Right ventricle myocardium superior (tissue), 1 donor: ENCODE results near the gene MAP3K4. TPM values are rescaled to one million over a fixed set of nuclear protein-coding genes. Genes with fewer than 3 reads are reported as not detected.

Source experiments
- ATAC-seq: fragments of 200-7000 bp; cut with Tn5 transposase; one replicate; pipeline ENCODE4 v1.9.1; 2020; ENCODE audit warnings: mild to moderate bottlenecking; ENCODE audit not compliant: poor library complexity
- DNase-seq: peaks from one replicate; pipeline ENCODE4 v3.0.0-alpha.2; 2020
- intact Hi-C: fragments of 100-400 bp; cut with DNase I; formaldehyde crosslinking; loops from one replicate; pipeline ENCODE4 v1.11.2; 2022
- long read RNA-seq: library from polyadenylated mRNA; unstranded; transcript quantifications from one replicate; pipeline ENCODE4 v2.0.0, GENCODE V29; 2021
- total RNA-seq: library from RNA; stranded (reverse); fragmentation: NEBNext Ultra II Directional; extraction: Animal tissue kit (Norgen Biotek cat#: 25700); gene quantifications from one replicate; pipeline ENCODE4 v1.2.1, GENCODE V29; 2021
- donor health status: DM: no; HTN: yes; CAD: no; lungs with severe emphysema.

Gene MAP3K4, protein sequence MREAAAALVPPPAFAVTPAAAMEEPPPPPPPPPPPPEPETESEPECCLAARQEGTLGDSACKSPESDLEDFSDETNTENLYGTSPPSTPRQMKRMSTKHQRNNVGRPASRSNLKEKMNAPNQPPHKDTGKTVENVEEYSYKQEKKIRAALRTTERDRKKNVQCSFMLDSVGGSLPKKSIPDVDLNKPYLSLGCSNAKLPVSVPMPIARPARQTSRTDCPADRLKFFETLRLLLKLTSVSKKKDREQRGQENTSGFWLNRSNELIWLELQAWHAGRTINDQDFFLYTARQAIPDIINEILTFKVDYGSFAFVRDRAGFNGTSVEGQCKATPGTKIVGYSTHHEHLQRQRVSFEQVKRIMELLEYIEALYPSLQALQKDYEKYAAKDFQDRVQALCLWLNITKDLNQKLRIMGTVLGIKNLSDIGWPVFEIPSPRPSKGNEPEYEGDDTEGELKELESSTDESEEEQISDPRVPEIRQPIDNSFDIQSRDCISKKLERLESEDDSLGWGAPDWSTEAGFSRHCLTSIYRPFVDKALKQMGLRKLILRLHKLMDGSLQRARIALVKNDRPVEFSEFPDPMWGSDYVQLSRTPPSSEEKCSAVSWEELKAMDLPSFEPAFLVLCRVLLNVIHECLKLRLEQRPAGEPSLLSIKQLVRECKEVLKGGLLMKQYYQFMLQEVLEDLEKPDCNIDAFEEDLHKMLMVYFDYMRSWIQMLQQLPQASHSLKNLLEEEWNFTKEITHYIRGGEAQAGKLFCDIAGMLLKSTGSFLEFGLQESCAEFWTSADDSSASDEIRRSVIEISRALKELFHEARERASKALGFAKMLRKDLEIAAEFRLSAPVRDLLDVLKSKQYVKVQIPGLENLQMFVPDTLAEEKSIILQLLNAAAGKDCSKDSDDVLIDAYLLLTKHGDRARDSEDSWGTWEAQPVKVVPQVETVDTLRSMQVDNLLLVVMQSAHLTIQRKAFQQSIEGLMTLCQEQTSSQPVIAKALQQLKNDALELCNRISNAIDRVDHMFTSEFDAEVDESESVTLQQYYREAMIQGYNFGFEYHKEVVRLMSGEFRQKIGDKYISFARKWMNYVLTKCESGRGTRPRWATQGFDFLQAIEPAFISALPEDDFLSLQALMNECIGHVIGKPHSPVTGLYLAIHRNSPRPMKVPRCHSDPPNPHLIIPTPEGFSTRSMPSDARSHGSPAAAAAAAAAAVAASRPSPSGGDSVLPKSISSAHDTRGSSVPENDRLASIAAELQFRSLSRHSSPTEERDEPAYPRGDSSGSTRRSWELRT (N-terminal part only)
- total RNA-seq, result 41.7 TPM
- long read RNA-seq, full-length matches to known transcripts, result 3 of 45 reads
- long read RNA-seq, partial matches to known transcripts, result 36 of 45 reads
- long read RNA-seq, other reads (novel, unspliced or antisense), result 6 of 45 reads

DNA sequence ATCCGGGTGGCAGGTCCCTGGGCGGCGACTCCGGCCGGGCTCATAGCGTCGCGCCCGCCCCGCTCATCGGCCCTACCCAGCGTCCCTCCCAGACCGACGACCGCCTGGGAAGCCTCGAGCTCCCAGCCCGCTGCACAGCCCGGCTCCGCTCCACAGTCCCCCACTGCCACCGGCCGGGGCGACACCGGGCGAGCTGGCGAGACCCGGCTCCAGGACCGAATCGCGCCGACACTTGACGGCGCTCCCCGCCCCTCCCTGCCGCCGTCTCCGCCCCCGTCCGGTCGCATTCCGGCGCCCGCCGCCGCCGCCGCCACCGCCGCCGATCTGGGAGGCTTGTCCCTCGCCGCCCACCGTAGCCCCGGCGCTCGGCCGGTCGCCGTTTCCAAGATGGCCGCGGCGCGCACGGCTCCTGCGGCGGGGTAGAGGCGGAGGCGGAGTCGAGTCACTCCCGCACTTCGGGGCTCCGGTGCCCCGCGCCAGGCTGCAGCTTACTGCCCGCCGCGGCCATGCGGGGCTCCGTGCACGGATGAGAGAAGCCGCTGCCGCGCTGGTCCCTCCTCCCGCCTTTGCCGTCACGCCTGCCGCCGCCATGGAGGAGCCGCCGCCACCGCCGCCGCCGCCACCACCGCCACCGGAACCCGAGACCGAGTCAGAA is at the start of gene MAP3K4:
Gene MAP3K4 (plus strand): TSS at position 364 of the 655 bp plus-strand sequence. CDS start 163 bp downstream, at position 527.
- intact Hi-C loops, result loop anchor here (5.0 kb wide), 1 partner anchor 59 kb away; no protein-coding TSS in a partner anchor
- peak; percentile 88 for DNase-seq
- peak; percentile 93 for ATAC-seq

DNA sequence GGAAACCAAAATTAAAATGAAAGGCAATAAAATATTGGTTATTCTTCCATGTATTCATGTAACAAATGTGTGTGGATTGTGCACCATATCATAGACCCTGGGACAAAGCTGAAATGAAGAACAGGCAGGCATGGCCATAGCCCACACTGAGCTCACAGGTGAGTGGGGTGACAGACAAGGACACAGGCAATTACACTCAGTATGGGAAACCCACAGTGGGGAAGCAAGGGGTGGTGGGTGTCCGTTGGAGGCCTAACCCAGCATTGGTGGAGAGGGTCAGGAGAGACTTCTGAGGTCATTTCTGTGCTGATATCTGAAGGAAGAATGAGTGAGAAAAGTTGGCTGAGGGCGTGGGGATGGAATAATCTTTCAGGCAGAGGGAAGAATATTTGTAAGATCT is 47.6 kb upstream of the MAP3K4 start:
- no peak for ATAC-seq
- intact Hi-C loops, result no loop called here
- no peak for DNase-seq

DNA sequence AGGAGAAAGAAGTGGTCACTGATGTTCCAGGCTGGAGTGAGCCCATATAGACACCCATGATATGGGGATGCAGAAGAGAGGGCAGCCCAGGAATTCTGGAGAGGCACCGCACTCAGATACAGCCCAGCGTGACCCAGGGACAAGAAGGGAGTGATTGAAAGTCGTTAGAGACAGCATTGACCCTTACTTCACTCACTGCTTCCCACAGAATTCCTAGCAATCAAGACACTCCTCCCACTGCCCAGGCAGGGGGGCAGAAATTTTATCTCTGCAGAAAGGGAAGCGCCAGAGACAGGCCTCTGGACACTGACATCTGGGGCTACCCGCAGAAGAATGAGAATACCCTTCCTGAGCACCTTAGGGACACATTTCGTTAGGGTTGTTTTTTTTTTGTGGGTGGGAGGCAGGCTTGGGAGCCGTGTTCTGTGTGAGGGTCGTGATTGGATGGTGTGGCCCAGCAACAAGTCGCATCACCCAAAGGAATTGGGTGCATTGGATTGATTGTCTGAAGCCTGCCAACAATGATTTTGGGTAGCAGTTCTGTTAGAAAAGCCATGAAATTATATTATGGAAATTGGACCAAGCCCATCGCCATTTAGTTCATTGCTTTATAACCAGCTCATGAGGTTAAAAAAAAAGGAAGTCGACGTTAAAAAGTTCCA is 45.9 kb upstream of the MAP3K4 start:
- no peak for ATAC-seq
- intact Hi-C loops, result no loop called here
- DNase-seq, result no peak

DNA sequence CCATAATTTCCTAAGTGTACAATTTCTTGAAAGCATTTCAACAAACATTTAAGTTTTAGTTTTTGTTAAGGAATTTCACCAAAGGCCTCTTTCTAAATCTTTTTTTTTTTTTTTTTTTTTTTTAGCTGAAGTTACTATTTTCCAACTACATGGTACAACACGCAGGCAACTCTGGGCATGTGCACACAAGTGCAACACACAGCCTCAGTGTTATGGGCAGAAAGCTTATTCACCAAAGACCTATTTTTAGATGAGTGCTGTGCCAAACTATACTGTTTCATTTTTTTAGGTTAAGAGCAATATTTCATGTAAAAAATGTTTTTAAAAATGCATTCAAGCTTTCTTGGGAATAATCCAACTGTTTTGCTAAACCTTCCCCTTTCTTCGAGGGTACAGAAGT is 42.0 kb upstream of the MAP3K4 start:
- ATAC-seq (peak; percentile 70), DNase-seq (no peak)
- intact Hi-C loops, result no loop called here

DNA sequence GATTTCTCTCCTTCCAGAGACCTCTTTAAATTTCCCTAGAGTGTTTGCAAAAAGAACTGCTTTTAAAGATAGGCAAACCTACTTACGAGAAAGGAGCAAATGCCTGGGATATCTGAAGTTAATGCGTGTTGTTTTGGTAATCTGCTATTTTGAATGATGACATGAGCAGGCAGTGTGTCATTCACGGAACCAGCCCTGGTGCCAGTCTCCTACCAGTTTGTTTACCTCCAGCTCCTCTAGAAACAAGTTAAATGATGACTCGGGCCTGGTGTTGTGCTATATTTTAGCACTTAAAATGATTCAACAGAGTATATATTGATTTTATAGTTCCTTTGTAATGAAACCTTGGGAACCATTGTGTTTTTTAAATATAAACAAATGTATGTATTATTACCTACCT is 41.1 kb upstream of the MAP3K4 start:
- no peak for DNase-seq
- ATAC-seq, result peak; percentile 91
- intact Hi-C loops, result no loop called here

DNA sequence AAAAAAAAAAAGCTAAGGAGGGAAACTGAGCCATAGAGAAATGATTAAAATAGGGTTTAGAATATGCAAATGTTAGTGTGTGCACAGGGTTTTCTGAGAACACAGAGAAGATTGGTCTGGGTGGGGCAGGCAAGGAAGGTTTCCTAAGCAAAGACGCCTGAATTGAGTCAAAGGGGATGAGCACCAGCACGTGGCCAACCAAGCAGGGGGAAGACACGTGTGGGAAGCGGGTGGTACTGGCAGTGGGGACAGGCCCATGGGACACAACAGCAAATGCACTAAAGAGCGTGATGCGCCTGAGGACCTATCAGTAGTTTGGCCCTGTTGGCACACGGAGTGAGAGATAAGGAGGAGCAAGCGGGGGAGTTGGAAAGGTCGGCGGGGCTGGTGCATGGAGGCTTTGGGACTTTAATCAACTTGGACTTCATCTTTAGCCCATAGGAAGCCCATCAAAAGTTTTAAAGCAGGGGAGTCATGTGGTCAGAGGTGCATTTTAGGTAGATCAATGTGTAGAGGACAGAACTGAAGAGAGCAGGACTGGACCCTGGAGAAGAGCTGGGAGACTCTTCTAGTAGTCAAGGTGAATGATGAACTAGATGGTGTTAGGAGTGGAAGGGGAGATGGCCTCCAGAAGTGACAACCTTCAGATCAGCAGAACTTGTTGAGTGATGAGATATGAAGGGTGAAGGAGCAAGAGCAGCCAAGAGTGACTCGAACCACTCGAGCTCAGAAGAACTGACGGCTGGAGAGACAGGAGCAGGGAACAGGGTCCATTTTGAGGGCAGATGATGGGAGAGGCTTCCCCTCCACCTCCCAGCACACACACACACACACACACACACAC is 40.2 kb upstream of the MAP3K4 start:
- ATAC-seq, result no peak
- DNase-seq, result no peak
- intact Hi-C loops, result no loop called here

DNA sequence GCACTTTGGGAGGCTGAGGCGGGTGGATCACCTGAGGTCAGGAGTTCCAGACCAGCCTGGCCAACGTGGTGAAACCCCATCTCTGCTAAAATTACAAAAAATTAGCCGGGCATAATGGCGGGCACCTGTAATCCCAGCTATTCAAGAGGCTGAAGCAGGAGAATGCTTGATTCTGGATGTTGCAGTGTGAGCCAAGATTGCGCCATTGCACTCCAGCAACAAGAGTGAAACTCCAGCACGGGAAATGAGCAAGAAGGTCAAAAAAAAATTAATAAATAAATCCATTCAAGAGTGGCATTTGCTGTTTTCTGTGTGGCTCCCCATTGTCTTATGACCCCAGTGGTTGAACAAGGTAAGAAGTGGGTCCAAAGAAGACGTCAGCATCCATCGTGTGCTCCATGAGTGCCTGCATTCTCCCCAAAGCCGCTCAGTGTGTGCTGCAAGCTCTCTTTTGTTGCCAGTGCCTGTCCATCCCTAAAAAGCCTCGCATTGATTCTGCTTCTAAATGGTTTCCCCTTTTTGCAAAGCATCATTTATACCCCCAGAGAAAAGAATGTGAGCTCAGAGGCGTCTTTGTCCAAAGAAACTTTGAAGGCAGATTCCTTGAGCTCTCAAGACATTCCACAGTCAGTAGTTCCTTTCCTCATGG is 38.8 kb upstream of the MAP3K4 start:
- ATAC-seq, result no peak

DNA sequence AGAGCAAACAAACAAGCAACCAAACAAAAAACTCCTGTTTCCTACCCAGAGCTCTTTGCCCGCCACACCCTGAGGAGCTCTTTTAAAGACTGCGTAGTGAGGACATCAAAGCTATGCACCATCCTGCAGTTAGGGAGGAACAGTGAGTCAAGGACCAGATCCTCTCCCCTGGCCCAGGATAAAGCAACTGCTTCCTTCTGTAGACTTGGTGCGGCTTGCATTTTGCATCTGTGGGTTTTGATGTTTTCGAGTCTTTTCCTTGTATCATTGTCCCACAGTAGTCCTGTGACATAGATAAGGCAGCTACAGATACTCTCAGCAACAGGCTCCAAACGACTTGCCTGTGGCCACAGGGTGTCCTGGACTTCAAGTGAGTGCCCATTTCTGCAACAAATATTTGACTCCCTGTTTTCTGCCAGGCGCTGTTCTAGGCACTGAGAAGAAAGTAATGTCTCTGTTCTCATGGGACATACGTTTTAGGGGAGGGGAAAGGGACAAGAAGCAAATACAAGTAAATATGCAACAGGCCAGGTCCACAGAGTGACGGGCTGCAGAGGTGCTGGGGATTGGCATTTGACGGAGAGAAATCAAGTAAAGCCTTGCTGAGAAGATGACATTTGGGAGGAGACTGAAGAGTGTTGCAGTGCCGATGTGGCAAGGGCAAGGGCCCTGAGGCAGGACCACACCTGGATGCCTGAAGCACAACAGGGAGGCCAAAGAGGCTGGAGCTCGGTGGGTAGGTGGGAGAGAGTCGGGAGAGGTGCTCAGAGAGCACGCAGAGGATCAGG is 35.9 kb upstream of the MAP3K4 start:
- DNase-seq (no peak), ATAC-seq (no peak)
- intact Hi-C loops, result no loop called here

More for the DNA sequence above, 38.8 kb upstream of the MAP3K4 start:
- intact Hi-C loops, result no loop called here
- no peak for DNase-seq

DNA sequence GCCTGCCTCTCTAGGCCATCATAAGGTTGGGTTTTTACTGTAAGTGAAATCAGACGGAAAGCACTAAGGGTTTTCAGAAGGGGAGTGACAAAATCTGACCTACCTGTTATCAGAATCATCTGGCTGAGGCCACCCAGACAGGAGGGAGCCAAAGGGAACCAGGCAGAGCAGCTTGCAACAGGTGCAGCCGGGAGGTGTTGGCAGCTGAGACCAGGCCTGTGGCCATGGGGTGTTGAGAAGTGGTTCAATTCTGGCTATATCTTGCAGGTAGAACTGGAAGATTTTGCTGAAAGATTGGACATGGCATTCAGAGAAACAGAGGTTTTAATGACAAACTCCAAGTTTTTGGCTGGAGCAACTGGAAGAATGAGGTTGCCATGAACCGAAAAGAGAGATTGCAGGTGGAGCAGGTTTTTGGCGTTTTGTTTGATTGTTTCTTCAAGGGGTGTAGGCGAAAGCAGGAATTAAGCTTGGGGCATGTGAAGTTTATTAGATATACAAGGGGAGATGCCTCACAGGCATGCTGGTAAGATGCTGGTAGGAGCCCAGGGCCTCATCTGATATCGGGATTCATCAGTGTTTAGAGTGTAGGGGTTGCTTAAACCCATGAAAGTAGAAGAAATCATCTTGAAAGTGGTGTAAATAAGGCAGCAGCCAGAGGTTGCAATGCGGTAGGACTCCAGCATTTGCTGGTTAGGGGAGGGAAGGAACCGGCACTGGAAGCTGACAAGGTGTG is 35.1 kb upstream of the MAP3K4 start:
- ATAC-seq (no peak), DNase-seq (no peak)
- intact Hi-C loops, result no loop called here

DNA sequence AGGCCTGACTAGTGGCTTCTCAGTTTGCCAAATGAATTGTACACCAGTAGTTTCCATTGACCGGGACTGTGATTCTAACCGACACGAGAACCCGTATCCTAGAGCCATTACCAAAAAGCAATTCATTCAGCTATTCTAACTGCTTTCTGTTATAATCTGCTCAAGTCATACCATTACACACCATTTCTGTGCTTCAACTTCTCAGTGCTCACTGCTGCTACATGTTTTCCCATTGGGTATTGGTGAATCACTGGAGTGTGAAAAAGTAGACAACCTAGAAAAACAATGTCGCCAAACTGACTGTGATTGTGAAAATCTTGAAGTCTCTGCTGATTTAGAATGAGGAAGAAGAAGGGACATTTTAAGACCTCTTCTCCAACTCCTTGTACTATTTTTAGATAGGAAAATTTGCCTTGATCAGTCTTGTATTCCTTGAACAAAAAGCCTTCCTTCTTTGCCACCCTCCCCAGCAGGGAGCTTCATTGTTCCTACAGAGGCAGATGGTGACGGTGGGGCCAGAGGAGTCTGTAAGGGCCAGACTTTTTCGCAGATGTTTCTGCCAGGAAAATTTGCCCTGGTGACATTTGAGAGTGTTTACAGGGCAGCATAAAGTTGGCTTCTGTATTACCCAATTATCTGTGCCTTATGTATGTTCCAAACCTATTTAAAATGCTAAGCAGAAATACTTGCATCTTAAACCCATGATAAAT is 31.7 kb upstream of the MAP3K4 start:
- intact Hi-C loops, result no loop called here
- DNase-seq (no peak), ATAC-seq (no peak)

DNA sequence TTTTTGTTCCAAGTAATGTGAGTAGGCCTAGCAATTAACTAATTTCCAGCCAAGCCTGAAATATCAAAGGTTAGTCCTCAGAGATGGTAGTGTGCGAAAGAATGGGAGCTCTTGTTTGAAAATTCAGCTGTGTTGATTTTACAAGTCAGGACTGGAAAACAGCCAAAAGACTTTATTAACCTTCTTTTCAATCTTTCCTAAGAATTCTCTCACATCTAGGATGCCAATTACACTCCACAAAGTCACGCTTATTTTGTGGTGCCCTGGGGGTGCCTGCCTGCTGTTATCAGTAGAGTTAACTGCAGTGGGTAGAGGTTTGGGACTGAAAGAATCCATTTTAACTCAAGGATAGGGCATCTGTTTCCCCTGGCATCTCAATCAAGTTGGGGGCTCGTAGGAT is 30.7 kb upstream of the MAP3K4 start:
- ATAC-seq, result no peak
- intact Hi-C loops, result no loop called here
- no peak for DNase-seq

DNA sequence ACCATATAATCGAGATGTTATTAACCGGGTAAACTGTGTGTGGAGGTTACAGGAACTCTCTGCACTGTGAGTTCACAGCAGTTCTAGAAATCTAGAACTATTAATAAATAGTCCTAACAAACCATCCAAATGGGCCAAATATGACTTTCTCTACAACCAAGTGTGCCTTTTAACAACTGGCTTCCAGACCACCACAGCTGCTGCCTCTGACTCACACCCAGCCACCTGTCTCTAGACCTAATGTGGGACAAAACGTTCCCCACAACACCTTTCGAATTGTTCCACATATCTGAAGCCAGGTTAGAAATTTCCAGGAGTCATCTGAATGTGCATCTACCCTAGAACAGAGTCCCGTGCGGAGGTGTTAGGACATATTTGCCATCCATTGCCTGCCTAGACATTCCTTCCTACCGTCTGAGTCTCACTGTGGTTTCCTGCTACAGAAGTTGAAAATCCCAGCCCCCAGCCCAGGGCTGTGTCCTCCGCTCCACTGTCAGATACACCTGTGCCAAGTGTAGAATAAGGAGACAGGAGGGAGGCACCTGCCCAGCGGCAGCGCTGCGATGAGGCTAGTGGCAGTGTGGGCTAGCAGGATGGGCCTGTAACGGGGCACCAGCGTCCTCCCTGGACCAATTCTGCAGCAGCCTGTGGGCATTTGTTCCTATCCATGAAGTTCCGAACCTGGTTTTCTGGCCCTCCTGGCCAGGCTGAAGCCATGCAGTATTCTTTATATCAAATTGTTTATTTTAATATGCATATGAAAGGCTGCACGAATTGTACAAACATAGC is 28.5 kb upstream of the MAP3K4 start:
- no peak for ATAC-seq
- intact Hi-C loops, result no loop called here
- no peak for DNase-seq

DNA sequence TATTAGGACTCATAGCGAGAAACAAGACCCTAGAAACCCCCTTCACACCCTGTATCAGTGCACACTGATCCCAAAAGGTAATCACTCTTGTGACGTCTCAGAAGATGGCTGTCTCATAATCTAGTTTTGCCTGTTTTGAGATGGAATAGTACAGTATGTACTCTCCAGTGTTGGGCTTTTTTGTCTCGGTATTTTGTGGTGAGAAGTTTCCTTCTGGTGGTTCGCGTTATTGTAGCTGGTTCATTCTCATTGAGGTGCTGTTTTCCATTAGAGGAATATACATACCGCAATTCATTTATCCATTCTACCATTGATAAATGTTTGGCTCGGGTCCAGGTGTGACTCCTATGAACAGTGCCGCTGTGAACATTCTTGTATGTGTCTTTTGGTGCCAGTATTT is 27.9 kb upstream of the MAP3K4 start:
- ATAC-seq, result no peak
- intact Hi-C loops, result no loop called here
- DNase-seq, result no peak

DNA sequence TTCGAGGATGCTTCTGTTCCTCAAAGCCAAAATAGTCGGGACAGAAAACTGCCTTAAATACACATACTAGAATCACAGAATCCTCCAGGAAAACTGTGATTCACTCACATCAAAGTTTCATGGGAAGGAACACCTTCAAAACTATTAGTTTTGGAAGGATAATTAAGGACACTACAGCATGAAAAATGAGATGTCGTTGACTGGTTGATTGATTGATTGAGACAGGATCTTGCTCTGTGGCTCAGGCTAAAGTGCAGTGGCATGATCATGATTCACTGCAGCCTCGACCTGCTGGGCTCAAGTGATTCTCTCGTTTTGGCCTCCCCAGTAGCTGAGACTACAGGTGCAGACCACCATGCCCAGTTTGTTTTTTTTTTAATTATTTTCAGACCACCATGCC is 25.7 kb upstream of the MAP3K4 start:
- ATAC-seq (no peak), DNase-seq (no peak)
- intact Hi-C loops, result no loop called here
